ENCODE data around the gene LMX1A. TPM values are rescaled to one million over a fixed set of nuclear protein-coding genes. Genes with fewer than 3 reads are reported as not detected.

The LMX1A gene
- total and polyA plus RNA-seq, 2 experiments from 2014 or later = not detected

DNA sequence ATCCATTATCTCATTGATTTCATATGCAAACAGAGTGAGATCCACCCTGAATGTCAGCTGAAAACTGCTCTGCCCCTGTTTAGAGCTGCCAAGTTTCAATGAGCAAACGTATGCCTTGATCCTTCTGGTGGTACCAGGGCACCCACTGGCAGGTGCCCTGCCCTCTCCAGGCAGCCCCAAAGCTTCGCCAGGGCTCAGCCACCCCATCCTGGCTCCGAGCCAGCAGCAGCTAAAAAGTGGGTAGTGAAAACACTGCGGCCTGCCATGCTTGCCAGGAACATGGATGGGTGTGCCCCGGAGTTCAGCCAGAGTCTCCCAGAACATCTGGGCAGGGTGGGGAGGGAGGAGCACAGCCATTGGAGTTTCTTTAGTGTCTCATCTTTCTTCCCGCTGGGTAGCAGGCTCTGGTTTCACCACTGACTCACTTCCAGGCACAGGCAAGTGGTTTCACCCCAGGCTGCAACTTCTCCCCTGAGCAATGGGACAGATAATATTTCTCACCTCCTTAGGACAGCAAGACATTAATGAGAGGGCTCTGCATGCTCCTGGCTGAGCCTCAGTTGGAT lies 8.1 kb upstream of the LMX1A start:
- no peak overlapping the region for H3K27ac ChIP-seq
- H3K27me3 ChIP-seq = peaks cover 87% of the 10 kb centered on the region
- H3K36me3 ChIP-seq = no peaks in the 10 kb centered on the region
- H3K4me3 ChIP-seq = no peak overlapping the region
- no peaks in the 10 kb centered on the region for H3K4me1 ChIP-seq (ENCODE audit: low read depth)
- no peak for DNase-seq (ENCODE audit: low read depth in 1 of 2, low spot score in 1 of 2)
- H3K9me3 ChIP-seq (ENCODE audit: low read depth) = no peaks in the 10 kb centered on the region
- TF ChIP-seq, protein P1, sequence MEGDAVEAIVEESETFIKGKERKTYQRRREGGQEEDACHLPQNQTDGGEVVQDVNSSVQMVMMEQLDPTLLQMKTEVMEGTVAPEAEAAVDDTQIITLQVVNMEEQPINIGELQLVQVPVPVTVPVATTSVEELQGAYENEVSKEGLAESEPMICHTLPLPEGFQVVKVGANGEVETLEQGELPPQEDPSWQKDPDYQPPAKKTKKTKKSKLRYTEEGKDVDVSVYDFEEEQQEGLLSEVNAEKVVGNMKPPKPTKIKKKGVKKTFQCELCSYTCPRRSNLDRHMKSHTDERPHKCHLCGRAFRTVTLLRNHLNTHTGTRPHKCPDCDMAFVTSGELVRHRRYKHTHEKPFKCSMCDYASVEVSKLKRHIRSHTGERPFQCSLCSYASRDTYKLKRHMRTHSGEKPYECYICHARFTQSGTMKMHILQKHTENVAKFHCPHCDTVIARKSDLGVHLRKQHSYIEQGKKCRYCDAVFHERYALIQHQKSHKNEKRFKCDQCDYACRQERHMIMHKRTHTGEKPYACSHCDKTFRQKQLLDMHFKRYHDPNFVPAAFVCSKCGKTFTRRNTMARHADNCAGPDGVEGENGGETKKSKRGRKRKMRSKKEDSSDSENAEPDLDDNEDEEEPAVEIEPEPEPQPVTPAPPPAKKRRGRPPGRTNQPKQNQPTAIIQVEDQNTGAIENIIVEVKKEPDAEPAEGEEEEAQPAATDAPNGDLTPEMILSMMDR (IDR thresholded peaks at IDR 0.05; ENCODE audit: low read depth, low read length) = no peak

DNA sequence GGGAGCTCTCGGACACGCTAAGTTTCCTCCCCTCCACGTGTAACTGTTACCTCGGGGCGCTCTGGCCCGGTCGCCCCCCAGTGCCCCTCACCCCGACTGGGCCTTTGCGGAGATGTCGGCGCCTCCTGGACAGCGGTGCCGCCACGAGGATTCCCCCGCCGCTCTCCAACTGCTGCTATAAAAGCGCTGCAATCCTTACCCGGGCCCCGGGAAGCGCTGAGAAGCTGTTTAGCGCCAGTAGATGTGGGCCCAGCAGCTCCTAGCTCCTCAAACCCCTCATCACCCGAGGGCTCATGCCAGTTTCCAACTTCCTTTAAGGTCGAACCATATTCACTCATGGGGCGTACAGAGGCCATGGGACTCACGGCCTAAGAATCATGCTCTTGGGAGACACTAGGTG lies 361 bp upstream of the LMX1A start:
- DNase-seq (ENCODE audit: low read depth in 1 of 2, low spot score in 1 of 2) = peak in 1 of 2 donors; percentile 50
- peak overlapping the region; percentile 21 for H3K4me3 ChIP-seq
- TF ChIP-seq, protein P1 (IDR thresholded peaks at IDR 0.05; ENCODE audit: low read depth, low read length) = no peak
- peaks cover 28% of the 10 kb centered on the region for H3K4me1 ChIP-seq (ENCODE audit: low read depth)
- no peaks in the 10 kb centered on the region for H3K9me3 ChIP-seq (ENCODE audit: low read depth)
- no peaks in the 10 kb centered on the region for H3K36me3 ChIP-seq
- H3K27ac ChIP-seq = no peak overlapping the region
- H3K27me3 ChIP-seq = peaks cover 100% of the 10 kb centered on the region

DNA sequence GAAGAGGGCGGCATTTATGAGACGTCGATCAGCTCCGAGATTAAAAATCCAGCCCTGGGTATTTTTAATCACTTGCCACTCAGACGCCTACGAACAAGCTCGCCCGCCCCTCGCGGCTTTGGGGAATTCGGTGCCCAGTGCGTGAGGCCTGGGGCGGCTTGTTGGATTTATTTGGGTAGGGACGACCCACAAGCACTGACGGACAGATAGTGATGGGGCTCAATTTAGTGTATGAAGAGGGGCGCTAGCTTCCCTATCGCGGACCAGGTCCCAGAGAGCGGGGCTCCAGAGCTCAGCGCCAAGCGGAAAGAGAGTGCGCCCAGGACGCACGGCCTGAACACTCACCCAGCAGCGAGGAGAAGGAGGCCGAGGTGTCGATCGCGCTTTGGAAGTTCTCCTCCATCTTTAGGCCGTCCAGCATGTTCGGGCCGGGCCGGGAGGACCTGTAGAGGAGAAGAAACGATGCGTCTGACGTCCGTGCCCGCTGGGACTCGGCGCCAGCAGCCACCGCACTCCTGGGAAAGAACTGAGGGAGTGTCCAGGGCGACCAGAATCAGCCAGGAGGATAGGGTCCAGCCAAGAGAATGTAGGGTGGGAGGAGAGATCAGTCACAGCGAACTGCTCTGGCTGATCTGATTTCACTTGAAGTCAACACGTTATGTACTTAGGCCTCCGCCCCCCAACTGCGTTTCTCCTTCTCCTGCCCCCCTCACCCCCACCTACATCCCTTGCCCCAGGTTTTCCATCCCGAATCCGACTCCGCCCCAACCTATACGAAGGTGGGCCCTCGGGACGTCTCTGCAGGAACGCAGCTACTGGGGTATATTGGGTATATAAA lies 1.2 kb downstream of the LMX1A start:
- H3K27me3 ChIP-seq = peaks cover 100% of the 10 kb centered on the region
- peak overlapping the region; percentile 21 for H3K4me3 ChIP-seq
- no peak for DNase-seq (ENCODE audit: low read depth in 1 of 2, low spot score in 1 of 2)
- no peaks in the 10 kb centered on the region for H3K9me3 ChIP-seq (ENCODE audit: low read depth)
- TF ChIP-seq, protein P1 (IDR thresholded peaks at IDR 0.05; ENCODE audit: low read depth, low read length) = no peak
- no peaks in the 10 kb centered on the region for H3K36me3 ChIP-seq
- no peak overlapping the region for H3K27ac ChIP-seq
- peaks cover 29% of the 10 kb centered on the region for H3K4me1 ChIP-seq (ENCODE audit: low read depth)

DNA sequence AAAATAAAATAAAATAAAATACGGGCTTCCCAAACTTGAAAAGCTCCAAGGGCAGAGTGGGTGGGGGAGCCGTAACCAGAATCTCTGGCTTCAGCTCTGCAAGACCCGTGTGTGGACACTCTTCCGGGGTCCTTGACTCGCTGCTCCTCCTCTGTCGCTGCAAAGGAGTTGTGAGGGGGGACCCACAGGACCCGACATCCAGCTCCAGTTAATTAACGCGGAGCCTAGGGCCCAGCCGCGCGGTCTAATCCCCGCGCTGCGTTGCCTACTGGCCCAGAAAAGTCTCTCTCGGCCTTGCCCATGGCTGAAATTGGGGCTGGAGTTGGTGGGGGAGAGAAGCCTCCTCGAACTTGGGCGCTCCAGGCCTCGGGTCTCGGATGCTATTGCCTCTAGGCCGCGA lies 1.8 kb downstream of the LMX1A start:
- Histone ChIP-seq H3K27ac (no peak overlapping the region), H3K27me3 (peaks cover 100% of the 10 kb centered on the region), H3K36me3 (no peaks in the 10 kb centered on the region), H3K4me3 (no peak overlapping the region), H3K4me1 (ENCODE audit: low read depth) (peaks cover 29% of the 10 kb centered on the region), H3K9me3 (ENCODE audit: low read depth) (no peaks in the 10 kb centered on the region)
- TF ChIP-seq, protein P1 (IDR thresholded peaks at IDR 0.05; ENCODE audit: low read depth, low read length) = no peak
- no peak for DNase-seq (ENCODE audit: low read depth in 1 of 2, low spot score in 1 of 2)

DNA sequence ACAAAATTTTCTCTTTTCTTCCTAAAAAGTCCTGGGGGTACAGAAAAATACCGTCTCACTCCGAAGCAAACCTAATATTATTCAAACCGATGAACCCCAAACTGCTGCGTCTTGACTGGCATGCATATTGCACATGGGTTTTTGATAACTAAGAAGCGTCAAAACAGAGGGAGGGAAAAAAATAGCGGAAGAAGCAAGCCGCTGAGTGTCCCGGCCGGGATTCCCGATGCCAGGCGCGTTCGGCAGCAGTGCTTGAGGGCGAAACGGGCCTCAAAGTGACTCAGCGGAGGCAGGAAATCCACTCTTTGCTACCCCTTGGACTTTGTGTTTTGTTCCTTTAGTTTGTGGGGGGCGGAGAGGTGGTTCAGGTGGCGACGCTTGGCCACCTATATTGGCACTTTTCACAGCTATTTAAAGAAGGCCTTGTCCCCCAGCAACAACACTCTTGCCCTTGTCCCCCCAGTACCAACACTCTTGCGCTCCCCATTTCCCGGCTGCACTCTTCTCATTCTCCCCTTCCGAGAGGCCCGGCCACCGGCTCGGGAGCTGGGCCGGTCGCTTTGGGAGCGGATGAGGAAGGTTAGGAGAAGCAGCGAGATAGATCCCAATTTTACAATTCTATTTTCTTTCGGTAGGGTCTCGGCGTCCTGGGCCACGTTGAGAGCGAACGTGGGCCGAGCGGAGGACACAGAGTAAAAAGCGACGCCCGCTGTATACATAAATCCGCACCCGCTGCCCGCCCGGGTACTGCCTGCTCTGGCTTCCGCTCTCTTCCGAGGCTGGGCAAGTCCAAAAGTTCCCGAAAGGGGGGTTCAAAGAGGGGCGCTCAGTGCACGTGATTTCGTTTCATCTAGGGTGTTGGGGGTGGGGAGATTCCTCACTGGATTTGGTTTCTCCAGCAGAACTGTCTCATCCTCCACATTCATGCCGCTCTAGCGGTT lies 2.5 kb downstream of the LMX1A start:
- Histone ChIP-seq H3K9me3 (ENCODE audit: low read depth) (no peaks in the 10 kb centered on the region), H3K4me3 (peak overlapping the region; percentile 0), H3K4me1 (ENCODE audit: low read depth) (peaks cover 29% of the 10 kb centered on the region), H3K27me3 (peaks cover 100% of the 10 kb centered on the region), H3K27ac (no peak overlapping the region), H3K36me3 (no peaks in the 10 kb centered on the region)
- DNase-seq (ENCODE audit: low read depth in 1 of 2, low spot score in 1 of 2) = peak in 1 of 2 donors; percentile 34
- TF ChIP-seq, protein P1 (IDR thresholded peaks at IDR 0.05; ENCODE audit: low read depth, low read length) = no peak

All from cardiac muscle cell (in vitro differentiated cells and primary cell).